NCI-H187 (cell line): ENCODE results near the gene GUSB.
"Not testable (repeated sequence)": the region's sequence is repeated elsewhere in the genome, so short reads cannot be mapped to it uniquely, and the experiment has no call there.

Experiments used
- DNase-seq, 2 experiments: peaks; one replicate each; lab custom pipeline; 2025; lab: John Stamatoyannopoulos, UW

GUSB gene

DNA sequence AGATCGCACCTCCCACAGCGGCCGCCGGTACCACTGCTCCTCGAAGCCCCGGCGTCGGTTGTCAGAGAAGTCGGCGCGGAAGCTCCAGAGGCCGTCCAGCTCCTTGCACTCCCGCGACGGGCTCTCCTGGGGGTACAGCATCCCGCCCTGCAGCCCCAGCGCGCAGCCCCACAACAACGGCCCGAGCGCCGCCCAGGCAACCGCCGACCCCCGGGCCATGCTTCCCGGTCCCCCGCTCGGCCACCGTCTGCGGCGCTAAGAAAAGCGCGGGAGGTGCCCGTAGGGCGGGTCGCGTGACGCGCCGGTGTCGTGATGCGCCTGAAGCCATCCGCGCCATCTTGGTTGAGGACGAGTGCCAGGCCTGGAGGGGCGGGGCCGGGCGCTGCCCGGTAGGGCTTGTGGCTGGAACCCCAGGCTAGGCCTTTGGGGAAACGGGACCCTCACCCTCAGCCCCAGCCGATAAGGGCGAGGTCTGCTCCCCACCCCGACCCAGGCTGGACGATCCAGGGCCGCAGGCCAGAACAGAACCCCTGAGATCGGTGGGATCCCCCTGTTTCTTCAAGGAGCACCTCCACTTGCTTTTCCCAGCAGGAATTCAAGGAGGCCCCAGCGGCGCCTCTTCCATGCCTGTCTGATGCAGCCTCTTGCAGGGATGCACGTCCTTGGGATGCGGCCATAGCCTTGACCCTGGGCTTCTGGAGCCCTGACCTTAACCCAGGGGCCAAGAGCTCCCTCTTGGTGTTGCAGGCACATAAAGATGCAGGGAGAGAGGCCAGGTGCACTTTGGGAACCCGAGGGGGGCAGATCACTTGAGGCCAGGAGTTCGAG is at the start of gene GUSB:
Gene GUSB (minus strand): TSS at position 249 of the 828 bp plus-strand sequence. CDS start 30 bp downstream, at position 219.
- peak; percentile 82 to 89 for DNase-seq

DNA sequence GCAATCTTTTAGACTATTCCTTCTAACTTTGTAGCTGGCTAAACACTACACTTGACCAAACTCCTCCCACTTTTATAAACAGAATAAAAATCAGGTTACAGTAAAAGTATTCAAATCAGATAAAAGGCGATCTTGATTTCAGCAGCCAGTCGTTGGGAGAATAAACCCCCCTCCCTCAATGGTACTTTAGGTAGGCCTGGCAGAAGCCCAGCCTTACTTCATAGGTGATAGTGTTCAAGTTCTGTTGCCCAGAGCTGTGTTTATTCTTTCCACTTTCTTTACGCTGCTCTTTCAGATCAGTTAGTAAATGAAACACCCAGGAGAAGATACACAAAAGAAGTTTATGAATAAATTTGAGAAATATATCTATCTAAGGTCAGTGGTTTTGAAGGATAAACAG is 46.3 kb upstream of the GUSB start:
- not testable (repeated sequence) for DNase-seq

DNA sequence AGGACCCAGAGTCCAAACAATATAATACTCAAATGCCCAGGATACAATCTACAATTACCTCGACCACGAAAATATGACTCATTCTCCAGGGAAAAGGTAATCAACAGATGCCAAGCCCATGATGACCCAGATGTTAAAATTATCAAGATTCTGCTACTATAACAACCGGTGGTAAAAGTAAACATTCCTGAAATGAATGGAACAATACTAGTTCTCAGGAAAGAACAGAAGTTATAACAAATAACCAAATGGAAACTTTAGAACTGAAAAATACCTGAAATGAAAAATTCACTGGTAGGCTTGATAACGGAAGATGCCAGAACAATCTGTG is 34.1 kb upstream of the GUSB start:
- DNase-seq = no peak

DNA sequence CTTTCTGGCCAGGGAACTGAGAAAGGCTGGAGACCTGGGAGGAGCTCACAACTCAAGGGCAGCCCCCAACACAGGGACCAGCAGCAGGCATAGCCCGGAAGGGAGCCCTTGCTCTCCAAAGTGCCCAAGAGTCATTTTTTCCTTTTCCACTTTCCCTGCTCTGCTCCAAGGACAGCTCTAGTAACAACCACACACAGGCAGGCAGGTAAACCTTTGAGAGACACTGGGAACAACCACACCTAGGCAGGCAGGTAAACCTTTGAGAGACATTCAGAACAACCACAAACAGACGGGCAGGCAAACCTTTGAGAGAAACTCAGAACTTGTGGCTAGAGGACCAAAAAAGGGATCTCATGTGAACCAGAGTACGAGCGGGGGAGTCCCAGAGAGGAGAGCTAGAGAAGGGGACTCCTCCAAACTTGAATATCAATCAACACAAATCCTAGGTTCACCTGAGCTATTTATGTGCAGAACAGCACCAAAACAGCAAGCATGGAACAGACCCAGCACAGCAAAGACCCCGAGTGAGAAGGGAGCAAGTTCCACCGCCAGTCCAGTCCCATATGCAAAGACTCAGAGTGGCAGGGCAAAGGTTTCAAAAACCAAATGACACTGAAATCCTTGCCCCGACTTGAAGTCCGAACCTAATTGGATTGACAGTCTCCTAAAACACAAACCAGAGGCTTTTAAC is 33.6 kb upstream of the GUSB start:
- DNase-seq = no peak

DNA sequence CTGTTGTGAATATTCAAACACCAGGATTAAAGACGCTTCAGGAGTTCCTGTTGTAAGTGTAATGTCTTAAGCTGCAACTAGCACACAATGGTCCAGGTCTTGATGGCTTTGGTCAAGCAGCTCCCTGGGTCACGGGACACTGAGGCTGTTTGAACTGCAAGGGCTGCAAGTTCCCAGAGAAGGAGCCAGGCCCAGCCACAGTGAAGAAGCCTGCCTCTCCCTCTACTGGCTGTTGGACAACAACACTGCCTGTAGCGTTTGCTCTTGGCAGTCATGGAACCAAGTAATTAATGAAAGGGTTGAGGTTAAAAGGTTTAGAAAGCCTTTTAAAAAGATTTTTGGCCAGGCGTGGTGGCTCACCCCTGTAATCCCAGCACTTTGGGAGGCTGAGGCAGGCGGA is 31.9 kb upstream of the GUSB start:
- DNase-seq = no peak

DNA sequence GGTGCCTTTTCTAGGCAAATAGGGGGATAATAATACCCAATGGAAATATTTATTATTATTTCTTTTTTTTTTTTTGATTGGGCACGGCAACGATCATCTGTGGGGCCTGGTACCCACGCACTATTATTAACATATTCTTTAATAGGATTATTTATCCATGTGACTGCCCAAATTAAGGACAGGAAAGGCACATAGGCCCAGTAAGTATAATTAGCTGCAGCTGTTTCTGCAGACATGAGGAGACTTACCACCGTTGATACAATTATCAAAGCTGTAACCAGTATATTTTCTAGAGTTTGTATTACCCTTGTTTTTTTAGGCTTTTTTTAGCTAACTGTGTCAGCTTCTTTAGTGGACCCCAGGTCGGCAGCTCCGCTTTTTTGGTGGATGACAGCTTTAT is 25.2 kb upstream of the GUSB start:
- no peak for DNase-seq

DNA sequence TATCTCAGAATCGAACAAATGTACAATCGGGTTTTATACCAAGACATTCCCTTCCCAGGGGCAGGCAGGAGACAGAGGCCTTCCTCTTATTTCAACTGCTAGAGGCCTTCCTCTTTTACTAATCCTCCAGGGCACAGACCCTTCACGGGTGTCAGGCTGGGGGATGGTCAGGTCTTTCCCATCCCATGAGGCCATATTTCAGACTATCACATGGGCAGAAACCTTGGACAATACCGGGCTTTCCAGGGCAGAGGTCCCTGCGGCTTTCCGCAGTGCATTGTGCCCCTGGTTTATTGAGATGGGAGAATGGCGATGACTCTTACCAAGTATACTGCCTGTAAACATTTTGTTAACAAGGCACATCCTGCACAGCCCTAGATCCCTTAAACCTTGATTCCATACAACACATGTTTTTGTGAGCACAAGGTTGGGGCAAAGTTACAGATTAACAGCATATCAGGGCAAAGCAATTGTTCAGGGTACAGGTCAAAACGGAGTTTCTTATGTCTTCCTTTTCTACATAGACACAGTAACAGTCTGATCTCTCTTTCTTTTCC is 23.2 kb upstream of the GUSB start:
- DNase-seq = not testable (repeated sequence)

DNA sequence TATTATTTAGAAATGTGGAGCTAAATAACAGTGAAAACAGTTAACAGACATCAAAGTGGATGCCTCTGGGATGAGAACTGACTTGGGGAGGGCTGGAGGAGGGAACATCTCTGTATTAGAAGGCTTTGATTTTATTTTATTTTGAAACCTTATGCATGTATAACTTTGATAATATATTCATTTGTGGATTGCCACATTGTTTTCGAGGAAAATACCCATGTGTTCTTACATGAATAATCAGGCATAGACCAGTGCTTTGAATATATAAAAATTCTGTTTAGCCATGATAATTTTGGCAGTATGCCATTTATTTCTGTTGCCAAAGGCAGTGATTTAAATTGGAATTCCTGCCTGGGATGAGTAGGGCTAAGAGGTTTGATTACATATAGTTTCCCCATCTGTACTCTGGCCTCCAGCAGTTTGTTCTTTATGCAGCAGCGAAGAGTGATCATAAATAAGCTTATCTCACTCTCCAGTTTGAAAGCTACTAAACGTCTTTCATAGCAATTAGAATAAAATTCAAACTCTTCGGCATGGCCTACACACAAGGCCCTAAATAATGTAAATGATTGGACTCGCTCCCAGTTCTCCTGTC is 18.9 kb upstream of the GUSB start:
- not testable (repeated sequence) for DNase-seq

DNA sequence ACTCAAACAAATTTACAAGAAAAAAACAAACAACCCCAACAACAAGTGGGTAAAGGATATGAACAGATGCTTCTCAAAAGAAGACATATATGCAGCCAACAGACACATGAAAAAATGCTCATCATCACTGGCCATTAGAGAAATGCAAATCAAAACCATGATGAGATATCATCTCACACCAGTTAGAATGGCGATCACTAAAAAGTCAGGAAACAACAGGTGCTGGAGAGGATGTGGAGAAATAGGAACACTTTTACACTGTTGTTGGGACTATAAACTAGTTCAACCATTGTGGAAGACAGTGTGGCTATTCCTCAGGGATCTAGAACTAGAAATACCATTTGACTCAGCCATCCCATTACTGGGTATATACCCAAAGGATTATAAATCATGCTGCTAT is 13.0 kb upstream of the GUSB start:
- DNase-seq = not testable (repeated sequence)

DNA sequence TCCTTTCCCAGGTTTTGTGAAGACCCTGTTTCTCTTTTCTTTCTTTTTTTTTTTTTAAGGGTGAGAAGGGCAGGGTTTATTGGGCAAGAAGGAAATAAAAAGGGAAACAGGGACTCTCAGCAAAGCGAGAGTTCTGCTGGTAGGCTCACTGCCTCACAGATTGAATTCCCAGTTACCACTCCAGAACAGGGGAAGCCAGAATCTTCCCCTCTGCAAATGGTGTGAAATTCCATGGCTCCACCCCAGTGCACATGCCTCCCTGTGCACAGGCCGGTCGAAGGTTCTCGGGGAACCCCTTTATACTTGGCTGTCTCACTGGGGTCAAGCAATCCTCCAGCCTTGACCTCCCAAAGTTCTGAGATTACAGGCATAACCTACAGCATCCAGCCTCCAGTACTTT is 10.5 kb upstream of the GUSB start:
- no peak for DNase-seq

DNA sequence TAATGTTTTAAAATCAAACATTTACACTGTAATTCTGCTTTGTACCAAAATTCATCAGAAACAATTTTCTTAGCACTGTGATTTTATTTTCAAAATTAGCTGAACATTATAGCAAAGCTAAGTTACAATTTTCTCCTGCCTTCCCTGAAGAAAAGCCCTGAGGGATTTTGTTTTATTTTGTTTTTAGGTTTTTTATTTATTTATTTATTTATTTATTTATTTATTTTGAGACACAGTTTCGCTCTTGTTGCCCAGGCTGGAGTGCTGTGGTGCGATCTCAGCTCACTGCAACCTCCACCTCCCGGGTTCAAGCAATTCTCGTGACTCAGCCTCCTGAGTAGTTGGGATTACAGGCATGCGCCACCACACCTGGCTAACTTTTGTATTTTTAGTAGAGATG is 9.8 kb upstream of the GUSB start:
- DNase-seq = not testable (repeated sequence)

DNA sequence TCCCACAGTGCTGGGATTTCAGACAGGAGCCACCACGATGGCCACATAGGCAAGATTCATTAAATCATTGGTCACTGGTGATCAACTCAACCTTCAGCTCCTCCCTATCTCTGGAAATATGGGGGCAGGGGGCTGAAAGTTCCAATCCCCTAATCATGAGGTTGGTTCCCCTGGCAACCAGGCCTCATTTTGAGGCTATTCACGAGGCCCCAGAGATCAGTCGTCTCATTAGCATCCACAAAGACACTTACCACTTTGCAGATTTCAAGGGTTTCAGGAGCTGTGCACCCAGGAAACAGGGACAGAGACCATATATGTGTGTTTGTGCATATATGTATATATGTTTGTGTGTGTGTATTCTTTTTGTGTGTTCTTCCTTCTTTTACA is 7.7 kb upstream of the GUSB start:
- no peak for DNase-seq

DNA sequence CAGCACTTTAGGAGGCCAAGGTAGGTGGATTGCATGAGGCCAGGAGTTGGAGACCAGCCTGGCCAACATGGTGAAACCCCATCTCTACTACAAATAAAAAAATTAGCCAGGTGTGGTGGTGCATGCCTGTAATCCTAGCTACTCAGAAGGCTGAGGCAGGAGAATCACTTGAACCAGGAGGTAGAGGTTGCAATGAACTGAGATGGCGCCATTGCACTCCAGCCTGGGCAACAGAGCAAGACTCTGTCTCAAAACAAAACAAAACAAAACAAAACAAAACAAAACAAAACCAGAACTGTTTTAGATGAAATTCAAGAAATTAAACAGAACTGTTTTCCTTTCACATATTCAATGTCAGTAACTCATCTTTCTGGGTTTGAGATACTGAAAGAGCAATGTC is 6.5 kb upstream of the GUSB start:
- DNase-seq = not testable (repeated sequence)

DNA sequence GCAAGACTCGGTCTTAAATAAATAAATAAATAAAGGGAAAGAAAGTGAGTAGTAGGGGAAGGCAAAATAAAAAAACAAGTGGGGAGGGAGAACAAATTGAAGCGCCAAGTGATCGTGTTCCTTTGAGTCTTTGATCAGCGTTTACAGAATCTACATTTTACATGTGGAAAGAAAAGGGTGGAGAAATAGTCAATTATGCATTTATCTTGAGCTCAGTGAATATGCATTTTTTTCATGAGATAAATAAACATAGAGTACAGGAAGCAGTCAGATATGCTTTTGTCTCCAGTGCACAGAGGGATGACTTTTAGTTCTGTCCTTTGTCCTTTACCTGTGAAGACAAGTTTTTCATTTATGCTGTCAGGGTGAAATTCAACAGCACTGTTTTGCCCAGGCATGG is 6.1 kb upstream of the GUSB start:
- no peak for DNase-seq

DNA sequence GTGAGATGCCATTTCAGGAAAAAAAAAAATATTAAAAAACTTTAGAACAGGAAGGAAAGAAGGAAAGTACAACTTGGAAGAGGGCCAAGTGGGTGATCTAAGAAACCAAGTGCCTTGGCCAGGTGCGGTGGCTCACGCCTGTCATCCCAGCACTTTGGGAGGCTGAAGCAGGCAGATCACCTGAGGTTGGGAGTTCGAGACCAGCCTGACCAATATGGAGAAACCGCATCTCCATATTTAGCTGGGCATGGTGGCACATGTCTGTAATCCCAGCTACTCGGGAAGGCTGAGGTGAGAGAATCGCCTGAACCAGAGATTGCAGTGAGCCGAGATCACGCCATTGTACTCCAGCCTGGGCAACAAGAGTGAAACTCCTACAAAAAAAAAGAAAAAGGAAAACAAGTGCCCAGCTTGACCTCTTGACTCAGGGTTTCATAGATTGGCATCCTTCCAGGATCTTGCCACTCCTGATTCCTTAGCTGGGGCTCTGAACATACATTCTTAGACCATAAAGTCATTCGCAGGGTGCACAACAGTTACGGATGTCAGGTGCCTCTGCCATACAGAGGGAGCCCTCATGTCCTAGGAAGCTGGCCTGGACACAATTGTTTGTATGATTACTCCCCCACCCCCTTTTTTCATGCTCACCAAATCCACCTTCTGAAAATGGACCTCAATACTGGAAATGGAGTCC is 2.1 kb upstream of the GUSB start:
- DNase-seq = no peak

DNA sequence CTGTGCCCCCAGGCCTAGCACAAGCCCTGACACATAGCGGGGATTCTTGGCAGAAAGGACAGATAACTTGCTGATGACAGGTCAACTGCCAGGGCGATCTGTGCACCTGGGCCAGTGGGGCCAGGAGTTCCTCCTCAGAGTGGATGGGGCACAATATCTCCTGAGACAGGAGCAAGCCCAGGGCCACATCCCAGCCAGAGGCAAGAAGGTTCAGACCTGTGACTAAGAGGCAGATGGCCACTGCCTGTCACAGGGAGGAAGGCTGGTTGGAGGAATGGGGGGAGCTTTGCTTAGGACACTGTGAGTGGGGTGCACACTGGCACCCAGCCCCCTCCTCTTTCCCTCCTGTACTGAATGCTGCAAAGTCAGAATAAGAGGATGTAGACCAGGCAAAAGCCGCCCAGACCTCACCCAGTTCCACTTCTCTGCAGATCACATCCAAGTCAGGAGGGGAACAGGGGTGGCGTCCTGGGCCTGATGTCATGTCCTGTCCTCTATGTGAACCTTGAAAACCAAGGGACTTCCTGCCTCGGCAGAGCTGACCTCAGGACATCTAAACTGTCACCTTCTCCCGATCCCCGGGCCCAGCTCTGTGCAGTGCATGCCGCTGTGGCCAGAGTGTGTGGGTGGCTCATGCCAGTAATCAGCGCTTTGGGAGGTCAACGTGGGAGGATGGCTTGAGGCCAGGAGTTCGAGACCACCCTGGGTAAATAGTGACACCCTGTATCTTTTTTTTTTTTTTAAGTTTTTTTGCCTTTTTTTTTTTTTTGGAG is 1.3 kb downstream of the GUSB start:
- no peak for DNase-seq

DNA sequence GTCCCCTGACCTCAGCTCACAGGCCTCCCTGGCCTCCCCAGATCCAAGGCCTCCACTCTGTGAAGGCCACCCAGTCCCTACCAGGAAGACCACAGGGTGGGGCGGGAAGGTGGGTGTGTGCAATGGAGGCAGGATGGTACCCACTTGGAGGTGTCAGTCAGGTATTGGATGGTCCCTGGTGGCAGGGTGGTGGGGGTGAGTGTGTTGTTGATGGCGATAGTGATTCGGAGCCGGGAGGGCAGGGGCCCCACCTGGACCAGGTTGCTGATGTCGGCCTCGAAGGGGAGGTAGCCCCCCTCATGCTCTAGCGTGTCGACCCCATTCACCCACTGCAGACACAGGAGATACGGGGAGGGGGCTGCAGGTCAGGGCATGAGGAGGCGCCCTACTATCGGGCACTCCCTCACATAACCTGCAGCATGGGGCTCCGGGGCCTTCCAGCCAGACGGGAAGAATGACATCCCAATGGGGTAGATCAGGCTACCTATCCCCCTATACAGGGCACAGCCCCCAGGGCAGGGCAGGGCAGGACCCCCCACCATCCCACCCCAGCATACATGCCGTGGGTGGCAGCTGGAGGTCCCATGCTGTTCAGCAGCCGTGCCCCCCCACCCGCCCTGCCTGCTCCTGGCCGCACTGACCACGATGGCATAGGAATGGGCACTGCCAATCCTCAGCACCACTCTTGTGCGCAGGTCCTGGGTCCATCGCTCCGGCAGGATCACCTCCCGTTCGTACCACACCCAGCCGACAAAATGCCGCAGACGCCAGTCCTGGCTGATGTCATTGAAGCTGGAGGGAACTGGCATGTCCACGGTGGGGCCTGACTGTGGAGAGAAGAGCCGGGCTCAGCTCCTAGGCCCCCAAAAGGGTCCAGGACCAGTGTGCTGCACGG is 2.2 kb downstream of the GUSB start:
- DNase-seq = no peak

DNA sequence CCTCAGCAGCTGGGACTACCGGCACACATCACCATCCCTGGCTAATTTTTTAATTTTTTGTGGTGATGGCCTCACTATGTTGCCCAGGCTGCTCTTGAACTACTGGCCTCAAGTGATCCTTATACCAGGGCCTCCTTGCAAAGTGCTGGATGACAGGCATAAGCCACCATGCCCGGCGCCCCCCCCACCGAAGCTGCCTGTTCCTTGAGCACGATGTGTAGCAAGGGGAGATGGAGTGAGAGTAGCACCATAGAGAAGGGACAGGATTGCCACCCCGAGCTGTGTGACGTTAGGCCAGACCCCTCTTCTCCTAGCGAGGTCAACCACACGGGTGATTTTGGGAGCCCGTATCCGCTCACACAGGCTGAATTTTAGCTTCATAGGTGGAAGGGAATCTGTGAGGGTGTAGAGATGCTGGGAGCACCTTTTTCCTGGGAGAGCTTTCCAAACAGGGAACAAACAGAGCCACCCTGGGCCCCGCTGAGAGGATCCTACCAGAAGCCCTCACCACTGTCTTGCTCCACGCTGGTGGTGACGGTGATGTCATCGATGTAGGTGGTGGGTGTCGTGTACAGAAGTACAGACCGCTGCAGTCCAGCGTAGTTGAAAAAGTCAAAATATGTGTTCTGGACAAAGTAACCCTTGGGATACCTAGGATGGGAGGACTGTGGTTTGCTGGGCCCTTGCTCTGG is 3.0 kb downstream of the GUSB start:
- no peak for DNase-seq

DNA sequence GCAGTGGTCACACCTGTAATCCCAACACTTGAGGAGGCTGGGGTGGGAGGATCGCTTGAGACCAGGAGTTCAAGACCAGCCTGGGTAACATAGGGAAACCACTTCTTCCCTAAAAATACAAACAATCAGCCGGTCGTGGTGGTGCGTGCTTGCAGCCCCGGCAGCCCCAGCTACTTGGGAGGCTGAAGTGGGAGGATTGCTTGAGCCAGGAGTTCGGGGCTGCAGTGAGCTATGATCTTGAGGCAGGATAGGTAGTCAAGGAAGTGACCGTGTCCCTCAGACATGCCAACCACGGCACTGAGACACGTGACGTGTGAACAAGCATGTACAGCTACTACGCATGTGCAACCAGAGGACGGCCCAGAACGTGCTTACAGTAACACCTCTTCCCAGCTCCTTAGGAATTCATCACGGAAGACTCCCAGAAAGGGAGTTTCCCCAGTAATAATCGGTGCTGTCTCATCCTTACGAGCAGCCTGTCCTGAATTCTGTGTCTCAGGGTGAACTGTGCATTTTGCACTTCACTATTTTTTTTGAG is 5.3 kb downstream of the GUSB start:
- DNase-seq = no peak
